ENCODE measurements around the gene TFRC.
"Not testable (repeated sequence)": the region's sequence is repeated elsewhere in the genome, so short reads cannot be mapped to it uniquely, and the experiment has no call there.

TFRC gene

DNA sequence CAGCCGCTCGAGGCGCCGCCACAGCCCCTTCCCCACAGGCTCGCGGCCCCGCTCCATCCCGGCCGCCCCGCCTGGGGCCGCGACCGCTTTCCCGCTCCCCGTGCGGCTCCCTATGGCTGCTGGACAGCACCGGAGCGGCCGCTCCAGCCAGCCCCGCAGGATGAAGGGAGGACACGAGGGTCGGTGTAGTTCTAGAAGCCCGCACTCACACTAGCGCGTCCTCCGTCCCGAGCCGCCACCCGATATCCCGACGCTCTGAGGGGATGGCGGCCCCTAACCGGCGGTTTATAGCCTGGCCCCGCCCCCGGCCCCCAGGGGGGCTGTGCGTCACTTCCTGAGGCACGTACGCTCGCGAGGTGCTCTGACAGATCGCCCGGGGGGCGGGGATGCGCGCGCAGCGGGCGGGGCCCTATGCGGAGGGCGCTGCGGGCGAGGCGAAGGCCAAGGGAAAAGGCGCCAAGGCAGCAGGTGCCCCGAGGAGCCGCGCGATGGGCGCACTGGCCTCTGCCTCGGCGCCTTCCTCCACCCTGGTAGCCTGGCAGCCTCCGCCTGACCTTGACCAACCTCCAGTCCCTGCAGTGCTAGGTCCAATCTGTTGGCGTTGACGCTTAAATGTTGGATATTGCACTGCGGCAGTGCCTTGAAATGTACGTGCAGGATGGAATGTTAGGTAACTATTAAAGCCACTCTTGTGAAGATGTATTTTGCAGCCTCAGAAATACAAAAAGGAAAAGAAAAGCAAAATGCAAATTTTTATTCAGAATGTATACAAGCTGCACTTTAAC is at the start of gene TFRC:
TFRC (minus strand) TSS at position 257 of the 785 bp plus-strand sequence. CDS start 4,991 bp downstream, outside the sequence.
- DNase-seq (ENCODE audit: low read depth in 2 of 2): peak; percentile 80 to 81

DNA sequence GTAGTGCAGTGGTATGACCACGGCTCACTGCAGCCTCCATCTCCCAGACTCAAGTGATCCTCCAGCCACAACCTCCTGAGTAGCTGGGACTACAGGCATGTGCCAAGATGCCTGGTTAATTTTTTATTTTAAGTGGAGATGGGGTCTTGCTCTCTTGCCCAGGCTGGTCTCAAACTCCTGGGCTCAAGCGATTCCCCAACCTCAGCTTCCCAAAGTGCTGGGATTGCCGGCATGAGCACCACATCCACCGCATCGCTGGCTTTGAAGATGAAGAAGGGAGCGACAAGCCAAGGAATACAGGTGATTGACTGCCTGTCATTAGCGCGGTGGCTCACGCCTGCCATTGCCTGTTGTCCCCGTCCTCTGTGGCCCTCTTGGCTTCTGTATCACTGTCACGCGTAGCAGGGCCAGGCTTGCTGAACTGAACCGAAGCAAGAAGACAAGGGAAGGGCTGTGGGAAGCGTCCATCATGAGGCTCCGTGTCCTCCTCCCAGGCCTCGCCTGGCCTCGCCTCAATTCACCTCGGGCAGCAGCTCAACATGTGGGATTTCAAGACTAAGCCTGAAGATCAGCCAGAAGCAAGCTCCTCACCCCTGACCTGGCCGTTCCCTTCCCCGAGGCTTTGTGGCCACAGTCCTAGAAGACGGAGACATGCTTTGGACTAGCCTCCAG is 46.4 kb upstream of the TFRC start:
- no peak for DNase-seq (ENCODE audit: low read depth in 2 of 2)

DNA sequence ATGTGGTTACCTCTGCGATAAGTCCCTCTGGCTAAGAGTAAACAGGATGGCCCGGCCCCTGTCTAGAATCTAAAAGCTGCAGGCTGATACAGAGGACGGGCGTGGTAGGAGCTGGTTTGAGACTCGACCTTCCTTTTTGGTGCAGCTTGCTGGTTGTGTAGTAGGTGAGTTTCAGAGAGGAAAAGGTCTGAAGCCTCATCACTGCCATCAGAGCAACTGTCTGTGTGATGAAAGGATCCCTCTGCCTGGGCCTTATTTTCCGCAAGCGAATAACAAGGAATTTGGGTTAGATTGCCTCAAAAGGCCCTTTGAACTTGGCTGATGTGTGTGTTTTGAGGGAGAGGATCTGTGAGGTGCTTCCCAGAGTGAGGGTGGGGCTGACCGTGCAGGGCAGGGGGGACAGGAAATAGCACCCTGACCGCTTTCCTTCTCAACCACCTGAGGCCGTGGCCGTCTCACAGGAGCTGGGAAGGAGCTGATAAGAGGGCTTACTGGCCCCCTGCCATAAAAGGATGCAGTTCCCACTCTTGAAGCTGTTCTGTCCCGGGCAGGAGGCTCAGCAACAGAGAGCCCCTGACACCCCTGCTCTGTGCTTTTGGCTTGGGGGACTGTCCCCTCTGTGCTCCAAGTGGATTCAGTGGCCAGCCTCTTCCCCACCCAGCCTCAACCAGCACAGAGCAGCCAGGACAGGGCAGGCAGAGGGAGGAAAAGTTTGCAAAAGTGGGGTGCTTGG is 45.6 kb upstream of the TFRC start:
- no peak for DNase-seq (ENCODE audit: low read depth in 2 of 2)

DNA sequence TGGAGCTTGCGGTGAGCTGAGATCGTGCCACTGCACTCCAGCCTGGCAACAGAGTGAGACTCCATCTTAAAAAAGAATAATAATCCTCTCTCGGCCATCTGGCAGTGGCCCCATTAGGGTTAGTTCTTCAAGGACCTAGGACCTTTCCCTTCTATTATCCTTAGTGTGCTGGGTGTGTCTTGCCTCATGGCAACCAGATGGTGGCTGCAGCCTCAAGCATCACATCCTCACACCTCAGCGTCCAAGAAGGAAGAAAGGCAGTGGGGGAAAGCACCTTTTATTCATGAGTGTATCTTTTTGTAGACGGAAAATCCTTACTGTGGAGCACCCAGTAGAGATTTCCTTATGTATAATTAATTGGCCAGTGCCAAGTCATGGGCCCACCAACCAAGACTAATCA is 42.7 kb upstream of the TFRC start:
- DNase-seq (ENCODE audit: low read depth in 2 of 2): no peak

DNA sequence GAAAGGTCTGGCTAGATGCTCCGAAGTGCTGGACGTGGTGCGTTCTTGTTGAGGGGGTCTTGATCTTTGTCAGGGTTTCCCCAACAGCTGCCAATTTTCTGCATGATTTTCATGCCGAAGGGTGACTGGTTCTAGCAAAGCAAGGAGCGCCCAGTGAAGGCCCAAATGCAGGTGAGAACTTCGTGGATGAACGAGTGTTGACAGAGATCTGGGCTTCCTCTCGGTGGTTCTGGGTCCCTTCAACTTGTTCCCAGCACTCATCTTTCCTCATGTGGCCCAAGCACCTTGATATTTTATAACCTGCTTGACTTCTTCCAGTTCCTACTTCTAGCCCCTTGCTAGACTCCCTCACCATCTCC is 40.8 kb upstream of the TFRC start:
- DNase-seq (ENCODE audit: low read depth in 2 of 2): no peak

DNA sequence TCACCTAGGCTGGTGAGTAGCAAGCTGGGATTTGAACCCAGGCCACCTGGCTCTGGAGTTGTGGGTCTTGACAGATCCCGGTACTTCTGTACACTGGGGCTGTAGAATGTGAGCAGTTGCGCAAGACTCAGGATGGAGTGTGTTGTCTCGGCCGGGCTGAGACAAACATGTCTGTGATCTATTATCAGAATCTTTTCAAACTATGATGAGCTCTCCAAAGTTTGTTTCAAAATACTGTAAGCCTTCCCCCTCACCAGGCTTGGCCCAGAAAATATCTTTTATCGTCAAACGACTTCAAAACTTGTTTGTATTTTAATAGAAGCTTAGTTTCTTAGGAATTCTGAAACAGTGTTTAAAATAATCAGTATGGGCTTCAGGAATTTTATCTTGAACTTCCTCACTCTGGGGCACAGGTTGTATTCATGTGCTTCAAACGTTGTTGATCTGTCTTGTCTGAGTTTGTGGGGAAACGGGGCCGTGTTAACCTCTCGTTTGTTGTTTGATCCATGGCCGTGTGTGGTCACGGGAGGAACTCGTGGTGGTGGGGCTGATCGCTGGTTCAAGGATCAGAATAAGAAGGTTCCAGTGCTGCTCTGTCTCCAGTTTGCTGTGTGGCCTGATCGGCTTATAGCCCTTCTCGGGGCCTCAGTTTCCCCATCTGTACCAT is 40.3 kb upstream of the TFRC start:
- no peak for DNase-seq (ENCODE audit: low read depth in 2 of 2)

DNA sequence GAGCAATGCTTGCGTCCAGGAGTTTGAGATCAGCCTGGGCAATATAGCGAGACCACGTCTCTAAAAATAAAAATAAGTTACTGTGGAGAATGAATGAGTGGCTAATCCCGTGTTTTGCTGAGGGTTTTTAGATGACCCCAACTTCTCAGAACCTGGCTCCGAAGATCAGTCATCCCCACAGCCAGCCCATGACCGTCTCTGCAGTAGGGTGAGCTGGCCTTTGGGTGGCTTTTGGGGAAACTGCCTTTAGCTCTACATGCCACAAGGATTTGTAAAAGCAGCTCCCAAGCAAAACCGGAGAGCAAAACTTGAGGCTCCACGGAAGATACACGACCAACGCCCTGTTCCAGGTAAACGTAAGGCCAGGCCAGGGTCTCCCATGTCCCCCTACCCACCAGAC is 39.2 kb upstream of the TFRC start:
- no peak for DNase-seq (ENCODE audit: low read depth in 2 of 2)

DNA sequence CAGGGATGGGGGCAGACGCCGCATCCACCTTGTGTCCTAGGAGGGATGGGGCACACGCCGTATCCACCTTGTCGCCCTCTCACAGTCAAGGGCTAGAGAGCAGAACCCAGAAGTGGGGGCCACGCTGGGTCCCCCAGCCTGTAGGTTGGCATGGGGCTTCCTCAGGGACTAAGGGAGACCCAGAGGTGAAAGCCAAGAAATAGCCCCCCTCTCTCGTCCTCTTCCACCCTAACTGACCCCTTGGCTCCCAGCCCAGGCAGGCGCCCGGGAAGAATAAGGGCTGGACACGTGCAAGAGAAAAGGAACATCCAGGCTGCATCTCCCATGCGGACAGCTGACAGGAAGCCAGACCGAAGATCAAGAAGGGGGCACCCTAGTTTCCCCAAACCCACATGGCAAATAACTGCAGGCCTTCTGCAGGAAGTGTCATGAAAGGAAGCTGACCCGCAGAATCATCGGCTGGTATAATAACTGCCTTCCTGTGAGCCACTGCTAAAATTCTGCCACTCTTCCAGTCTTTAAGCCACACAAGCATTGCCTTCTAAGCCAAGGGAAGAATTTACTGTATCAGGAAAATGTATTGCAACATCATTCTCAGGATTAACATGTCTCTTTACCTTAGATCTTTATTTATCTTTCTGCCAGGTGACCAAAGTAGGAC is 38.5 kb upstream of the TFRC start:
- no peak for DNase-seq (ENCODE audit: low read depth in 2 of 2)

DNA sequence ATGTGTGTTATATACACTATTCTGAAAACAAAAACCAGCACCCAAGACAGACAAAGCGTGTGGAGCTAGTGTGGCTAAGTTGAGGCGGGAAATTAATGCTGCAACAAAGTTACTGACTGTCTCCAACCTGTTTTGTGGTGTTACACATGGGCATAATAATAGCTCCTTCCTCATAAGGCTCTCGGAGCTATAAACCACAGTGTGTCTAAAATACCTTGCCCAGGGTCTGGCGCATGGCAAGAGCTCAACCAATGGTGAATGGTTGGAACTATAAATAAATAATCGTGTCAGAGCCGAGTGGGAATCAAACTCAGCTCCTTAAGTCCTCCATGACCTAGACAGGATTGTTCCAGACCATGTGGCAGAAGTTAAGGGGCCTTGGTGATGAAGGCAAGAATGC is 35.9 kb upstream of the TFRC start:
- no peak for DNase-seq (ENCODE audit: low read depth in 2 of 2)

DNA sequence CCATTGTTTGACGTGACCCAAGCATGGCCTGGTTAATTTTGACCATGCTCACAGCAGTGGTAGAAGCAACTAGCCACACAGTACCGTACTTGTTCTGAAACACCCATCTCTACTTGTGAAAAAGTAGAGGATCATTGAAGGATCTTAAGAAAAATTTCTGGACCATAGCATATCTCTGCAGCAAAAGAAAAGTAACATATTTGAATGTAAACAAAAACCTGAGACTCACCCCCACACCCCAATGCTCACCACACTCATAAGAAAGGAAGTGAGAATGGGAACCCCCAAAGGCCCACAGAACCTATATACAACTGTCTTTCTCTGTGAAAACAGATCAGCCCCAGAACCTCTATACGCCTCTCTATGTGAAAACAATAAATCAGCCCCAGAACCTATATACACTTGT is 33.8 kb upstream of the TFRC start:
- DNase-seq (ENCODE audit: low read depth in 2 of 2): no peak

DNA sequence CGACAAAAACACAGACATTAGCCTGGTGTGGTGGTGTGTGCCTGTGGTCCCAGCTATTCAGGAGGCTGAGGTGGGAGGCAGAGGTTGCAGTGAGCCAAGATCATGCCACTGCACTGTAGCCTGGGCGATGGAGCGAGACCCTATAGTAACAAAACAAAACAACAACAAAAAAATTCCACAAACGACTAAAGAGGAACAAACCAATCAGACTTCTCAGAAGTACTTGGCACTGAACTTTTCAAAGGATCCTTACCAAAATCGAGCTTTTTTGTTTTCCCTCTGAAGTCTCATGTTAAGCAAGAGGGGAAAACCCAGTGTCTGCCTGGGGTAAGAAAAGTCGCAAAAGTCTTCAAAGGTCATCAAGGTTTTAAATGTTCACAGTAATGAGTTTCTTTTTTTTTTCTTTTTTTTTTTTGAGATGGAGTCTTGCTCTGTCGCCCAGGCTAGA is 30.1 kb upstream of the TFRC start:
- no peak for DNase-seq (ENCODE audit: low read depth in 2 of 2)

DNA sequence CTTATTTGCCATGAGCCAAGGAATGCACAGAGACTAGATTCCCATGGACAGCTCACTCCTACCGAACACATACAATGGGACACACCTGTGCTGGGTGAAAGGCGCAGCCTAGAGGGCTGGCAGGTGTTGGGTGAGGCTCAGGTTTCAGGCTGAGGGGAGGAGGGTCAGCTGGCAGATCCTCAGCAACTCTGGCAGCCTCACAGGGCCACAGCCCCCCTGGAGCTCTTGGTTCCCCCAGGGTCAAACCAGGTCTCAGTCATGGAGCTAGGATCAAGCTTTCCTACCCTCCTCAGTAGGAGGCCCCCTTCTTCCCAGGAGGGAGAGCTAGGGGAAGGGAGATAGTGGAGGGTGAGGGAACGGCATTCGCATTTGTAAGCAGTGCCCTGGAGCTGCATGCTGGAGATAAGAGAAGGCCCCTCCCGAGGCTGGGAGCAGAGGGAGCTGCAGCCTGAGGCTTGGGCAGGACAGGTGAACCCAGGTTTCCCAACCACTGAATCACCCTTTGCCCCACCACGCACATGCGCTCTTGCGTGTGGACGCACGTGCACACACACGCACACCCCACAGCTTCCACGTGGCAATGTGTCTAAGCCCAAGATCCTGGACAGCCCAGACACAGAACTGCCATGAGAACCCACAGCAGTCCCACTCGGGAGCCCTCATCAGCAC is 26.3 kb upstream of the TFRC start:
- DNase-seq (ENCODE audit: low read depth in 2 of 2): no peak

DNA sequence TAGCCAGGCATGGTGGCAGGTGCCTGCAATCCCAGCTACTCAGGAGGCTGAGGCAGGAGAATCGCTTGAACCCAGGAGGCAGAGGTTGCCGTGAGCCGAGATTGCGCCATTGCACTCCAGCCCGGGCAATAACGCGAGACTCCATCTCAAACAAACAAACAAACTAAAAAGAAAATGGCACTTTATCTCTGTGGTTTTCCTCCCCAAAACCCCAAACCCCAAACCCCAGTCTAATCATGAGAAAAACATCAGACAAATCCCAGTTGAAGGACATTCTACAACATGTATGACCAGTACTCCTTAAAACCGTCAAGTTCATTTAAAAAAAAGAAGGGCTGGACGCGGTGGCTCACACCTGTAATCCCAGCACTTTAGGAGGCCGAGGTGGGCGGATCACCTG is 22.8 kb upstream of the TFRC start:
- not testable (repeated sequence) for DNase-seq (ENCODE audit: low read depth in 2 of 2)

DNA sequence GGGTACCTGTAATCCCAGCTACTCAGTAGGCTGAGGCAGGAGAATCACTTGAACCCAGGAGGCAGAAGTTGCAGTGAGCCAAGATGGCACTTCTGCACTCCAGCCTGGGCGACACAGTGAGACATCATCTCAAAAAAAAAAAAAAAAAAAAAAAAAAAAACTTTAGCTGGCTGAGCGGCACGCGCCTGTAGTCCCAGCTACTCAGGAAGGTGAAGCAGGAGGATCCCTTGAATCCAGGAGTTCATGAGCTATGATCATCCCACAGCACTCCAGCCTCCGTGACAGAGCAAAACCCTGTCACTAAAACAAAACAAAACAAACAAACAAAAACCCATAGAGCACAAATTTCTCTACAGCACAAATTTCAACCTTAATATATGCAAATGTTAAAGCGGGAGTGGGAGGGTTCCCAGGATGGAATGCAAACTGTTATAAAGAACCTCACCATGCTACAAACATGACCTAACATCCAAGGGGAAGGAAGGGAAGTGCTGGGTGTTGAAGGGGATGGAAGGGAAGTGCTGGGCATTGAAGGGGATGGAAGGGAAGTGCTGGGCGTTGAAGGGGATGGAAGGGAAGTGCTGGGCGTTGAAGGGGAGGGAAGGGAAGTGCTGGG is 16.6 kb upstream of the TFRC start:
- DNase-seq (ENCODE audit: low read depth in 2 of 2): not testable (repeated sequence)

DNA sequence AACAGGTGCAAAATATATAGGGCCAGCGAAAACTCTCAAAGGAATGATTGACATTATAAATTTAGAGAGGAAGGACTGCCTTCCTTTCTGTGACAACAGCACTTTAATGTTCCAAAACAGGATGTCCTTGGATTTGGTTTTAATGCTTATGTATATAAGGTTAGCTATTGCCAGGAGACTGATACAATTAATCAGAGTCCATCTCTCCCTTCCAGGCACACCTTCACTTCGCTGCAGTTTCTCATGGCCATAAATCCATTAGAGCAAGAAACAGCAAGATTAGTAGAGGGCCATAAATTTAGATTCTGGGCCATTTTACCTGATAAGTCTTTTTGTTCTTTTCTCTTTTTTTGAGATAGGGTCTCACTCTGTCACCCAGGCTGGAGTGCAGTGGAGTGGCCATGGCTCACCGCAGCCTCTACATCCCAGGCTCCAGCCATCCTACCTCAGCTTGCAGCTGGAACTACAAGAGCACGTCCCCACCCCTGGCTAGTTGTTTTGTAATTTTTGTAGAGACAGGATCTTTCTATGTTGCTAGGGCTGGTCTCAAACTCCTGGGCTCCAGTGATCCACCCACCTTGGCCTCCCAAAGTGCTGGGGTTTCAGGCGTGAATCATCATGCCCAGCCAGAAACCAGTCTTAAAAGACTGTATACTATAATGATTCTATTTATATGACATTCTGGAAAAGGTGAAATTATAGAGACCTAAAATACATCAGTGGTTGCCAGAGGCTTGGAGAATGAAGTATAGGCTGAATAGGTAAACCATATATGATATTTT is 15.7 kb upstream of the TFRC start:
- DNase-seq (ENCODE audit: low read depth in 2 of 2): no peak

DNA sequence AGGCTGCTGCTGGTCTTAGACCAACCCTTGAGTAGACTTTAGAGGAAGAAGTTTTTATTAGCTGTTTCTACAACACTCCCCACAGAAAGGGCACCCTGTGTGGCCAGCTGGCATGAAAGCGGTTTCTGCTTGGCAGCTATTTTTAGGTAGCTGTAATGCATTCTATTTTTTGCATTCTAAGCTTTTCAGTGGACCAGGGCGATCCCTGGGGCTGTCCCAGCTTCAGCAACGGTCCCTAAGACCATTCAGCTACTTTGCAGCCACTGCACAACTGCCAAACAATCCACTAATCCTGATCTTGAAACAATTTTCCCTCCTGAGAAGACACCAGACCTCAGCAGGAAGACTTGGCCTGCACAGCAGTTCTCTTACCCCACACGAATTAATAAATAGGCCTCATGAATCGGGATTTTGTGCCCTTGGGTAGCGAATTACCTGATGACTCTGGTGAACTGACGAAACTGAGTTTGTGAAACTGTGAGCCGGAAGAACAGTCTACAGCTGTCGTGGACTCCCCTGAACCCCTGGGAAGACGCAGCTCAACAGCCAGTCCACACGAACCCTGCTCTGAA is 14.6 kb upstream of the TFRC start:
- DNase-seq (ENCODE audit: low read depth in 2 of 2): no peak

DNA sequence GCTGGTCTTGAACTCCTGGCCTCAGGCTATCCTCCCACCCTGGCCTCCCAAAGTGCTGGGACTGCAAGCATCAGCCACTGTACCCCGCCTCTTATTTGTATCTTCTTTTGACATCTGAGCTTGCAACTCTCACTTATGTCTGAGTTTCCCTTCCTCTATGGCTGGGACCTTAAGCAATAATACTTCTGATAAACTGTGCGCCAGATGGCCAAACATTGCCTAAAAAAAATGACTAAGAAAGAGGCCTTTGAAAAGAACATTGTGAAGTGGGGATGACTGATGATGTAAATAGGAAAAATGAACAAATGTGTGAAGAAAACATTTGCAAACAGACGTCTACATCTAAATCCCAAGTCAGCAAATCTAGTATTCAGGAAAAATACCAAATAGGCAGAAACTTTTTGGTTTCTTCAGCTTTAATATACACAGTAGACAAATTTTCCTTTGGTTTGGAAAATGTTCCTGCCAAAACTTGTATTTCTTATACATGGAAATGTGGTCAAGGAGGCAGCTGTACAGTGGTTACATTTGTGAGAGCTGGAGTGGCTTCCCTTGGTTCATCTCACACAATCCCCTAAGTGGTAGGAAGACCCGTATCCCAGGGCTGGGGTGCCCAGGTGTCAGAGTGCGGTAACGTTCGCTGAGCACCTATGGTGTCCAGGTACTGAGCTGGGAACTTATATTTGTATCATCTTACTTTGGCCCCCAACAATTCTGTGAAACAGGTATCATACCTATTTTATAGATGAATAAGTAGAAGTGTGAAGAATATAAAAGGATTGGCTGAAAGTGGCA is 11.6 kb upstream of the TFRC start:
- DNase-seq (ENCODE audit: low read depth in 2 of 2): no peak

DNA sequence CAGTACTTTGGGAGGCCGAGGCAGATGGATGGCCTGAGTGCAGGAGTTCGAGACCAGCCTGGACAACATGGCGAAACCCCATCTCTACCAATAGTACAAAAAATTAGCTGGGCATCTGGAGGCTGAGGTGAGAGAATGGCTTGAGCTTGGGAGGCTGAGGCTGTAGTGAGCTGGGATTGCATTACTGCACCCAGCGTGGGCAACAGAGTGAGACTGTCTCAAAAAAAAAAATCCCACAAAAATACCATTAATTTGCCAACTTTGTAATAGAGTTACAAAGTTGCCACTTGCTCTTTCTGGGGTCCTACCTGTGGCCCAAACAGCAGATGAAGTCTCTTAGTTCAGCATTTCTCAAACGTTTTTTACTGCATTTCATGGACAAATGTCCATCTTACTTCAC is 6.0 kb upstream of the TFRC start:
- no peak for DNase-seq (ENCODE audit: low read depth in 2 of 2)

DNA sequence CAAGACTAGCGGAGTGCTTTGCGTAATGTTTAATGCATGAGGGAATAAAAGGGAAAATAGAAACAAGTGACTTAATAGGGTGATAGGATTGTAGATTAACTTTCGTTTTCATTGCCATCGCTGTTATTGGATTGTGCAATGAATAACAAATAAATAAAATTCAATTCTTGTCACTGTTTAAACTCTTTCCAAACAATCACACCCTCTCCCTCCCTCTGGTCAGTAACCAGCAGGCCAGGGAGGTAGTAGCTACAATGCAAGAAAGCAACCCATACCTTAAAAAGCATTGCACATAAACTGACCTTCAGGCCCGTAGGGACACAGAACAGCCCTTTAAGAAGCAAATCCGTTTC is 705 bp upstream of the TFRC start:
- no peak for DNase-seq (ENCODE audit: low read depth in 2 of 2)
